WERI-Rb-1 (cell line): ENCODE measurements around the gene CADM2.
"Not testable (repeated sequence)": the region's sequence is repeated elsewhere in the genome, so short reads cannot be mapped to it uniquely, and the experiment has no call there.

Source experiments
- DNase-seq: peaks from one replicate; pipeline ENCODE4 v3.0.0-alpha.2; 2020
- H3K27ac ChIP-seq: fragments of 250-450 bp; sonication (Bioruptor Pico); 2 replicates; pipeline ENCODE4 v1.5.1; 2020; ENCODE audit warnings: mild to moderate bottlenecking, moderate library complexity
- H3K27me3 ChIP-seq: fragments of 250-450 bp; sonication (Bioruptor Pico); 2 replicates; pipeline ENCODE4 v1.5.1; 2021; ENCODE audit warnings: mild to moderate bottlenecking, low read depth, moderate library complexity; ENCODE audit not compliant: insufficient read depth, severe bottlenecking
- H3K36me3 ChIP-seq: fragments of 250-450 bp; sonication (Bioruptor Pico); 2 replicates; pipeline ENCODE4 v1.5.1; 2020; ENCODE audit warnings: mild to moderate bottlenecking, moderate library complexity
- H3K4me3 ChIP-seq: 2 replicates; pipeline ENCODE4 v1.5.1; 2011; ENCODE audit warnings: low read depth, mild to moderate bottlenecking, control low read depth, low read length
- H3K9me3 ChIP-seq: fragments of 250-450 bp; sonication (Bioruptor Pico); 2 replicates; pipeline ENCODE4 v1.5.1; 2021; ENCODE audit warnings: mild to moderate bottlenecking, moderate library complexity; ENCODE audit not compliant: severe bottlenecking
- TF ChIP-seq, protein P1 (sequence below): IDR thresholded peaks from 2 replicates; pipeline ENCODE4 v1.5.1; 2011; ENCODE audit warnings: low read depth, mild to moderate bottlenecking, control low read depth, inconsistent platforms, low read length

CADM2 gene

DNA sequence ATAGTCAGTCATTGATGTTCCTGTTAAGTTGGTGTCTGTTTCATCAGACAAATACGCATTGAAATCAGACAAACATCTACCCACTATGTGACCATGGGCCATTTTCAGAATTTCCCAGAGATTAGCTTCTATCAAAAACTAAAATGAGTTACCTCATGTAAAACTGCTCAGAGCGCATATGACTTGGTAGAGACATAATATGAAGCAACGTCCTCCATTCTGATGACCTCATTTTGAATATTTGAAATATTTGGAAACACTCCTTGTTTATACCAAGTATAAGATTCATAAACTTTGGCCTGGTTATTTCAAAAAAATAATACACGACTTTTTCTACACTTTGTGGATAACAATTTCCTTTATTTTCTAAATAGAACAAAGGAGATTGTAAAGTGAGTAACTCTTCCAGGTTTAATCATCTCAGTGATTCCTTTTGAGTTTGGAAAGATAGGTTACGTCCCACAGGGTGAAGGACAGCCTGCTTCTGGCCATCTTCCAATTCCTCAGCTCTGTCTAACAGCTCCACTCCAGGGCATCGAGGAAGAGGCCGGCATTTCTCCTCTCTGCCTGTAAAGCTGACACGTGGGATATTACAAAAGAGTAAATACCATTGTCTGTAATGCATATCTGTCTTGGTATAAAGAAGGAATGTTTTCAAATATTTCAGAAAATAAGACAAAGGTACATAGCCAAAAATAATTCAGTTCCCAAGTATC, 122.6 kb downstream of the CADM2 start:
- Histone ChIP-seq H3K9me3 (no peaks in the 10 kb centered on the region), H3K27me3 (no peaks in the 10 kb centered on the region), H3K27ac (no peak overlapping the region), H3K36me3 (no peaks in the 10 kb centered on the region), H3K4me3 (no peak overlapping the region)
- no peak for DNase-seq
- TF ChIP-seq, protein P1, sequence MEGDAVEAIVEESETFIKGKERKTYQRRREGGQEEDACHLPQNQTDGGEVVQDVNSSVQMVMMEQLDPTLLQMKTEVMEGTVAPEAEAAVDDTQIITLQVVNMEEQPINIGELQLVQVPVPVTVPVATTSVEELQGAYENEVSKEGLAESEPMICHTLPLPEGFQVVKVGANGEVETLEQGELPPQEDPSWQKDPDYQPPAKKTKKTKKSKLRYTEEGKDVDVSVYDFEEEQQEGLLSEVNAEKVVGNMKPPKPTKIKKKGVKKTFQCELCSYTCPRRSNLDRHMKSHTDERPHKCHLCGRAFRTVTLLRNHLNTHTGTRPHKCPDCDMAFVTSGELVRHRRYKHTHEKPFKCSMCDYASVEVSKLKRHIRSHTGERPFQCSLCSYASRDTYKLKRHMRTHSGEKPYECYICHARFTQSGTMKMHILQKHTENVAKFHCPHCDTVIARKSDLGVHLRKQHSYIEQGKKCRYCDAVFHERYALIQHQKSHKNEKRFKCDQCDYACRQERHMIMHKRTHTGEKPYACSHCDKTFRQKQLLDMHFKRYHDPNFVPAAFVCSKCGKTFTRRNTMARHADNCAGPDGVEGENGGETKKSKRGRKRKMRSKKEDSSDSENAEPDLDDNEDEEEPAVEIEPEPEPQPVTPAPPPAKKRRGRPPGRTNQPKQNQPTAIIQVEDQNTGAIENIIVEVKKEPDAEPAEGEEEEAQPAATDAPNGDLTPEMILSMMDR: no peak

DNA sequence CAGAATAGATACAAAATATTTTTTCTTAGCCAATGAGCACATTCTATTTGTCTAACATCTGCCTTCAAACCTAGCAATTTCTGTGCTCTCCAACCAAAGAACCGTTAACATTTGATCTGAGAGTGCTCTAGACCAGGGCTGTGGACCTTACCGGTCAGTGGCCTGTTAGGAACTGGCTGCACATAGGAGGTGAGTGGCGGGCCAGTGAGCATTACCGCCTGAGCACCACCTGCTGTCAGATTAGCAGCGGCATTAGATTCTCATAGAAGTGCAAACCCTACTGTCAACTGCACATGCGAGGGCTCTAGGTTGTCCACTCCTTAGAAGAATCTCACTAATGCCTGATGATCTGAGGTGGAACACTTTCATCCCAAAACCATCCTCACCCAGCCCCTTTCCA, 131.7 kb downstream of the CADM2 start:
- TF ChIP-seq, protein P1: no peak
- H3K36me3 ChIP-seq: no peaks in the 10 kb centered on the region
- no peak overlapping the region for H3K27ac ChIP-seq
- no peaks in the 10 kb centered on the region for H3K27me3 ChIP-seq
- no peaks in the 10 kb centered on the region for H3K9me3 ChIP-seq
- no peak for DNase-seq
- H3K4me3 ChIP-seq: no peak overlapping the region

DNA sequence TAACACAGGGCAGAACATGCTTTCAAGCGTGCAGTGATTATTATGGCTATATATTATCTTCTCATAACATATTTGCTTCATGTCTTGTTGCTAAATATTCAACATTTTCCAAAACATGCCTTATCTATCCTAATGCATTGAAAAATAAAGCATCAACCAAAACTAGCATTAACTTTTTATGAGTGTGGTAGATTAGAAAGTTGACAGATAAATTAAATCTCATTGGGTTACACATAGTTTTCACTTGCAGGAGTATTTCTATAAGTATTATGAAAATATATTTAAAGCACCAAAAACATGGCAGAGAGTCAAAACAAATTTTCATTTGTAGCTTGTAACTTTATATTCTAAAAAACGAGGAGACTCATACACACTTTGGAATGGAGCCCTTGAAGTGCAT, 141.5 kb downstream of the CADM2 start:
- Histone ChIP-seq H3K4me3 (no peak overlapping the region), H3K36me3 (no peaks in the 10 kb centered on the region), H3K27ac (no peak overlapping the region), H3K27me3 (no peaks in the 10 kb centered on the region), H3K9me3 (no peaks in the 10 kb centered on the region)
- TF ChIP-seq, protein P1: no peak
- DNase-seq: no peak

DNA sequence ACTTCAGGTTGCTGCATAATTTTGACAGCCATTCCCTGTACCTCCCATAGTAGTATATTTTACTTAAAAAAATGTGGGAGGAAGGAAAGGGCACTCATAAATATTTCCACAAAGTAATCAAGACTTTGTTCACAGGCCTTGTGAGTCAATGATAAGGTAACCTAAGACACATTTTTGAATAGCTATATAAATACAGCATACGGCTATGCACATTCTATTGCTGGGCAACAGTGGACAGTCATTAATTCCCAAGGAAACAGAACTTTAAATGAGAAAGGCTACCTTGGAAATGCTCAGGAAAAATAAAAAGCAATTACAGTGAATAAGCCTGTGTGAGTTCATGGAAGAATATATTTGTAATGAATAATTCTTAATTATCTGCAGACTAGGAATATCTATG, 144.0 kb downstream of the CADM2 start:
- H3K36me3 ChIP-seq: no peaks in the 10 kb centered on the region
- no peaks in the 10 kb centered on the region for H3K9me3 ChIP-seq
- no peak for DNase-seq
- TF ChIP-seq, protein P1: no peak
- no peaks in the 10 kb centered on the region for H3K27me3 ChIP-seq
- H3K27ac ChIP-seq: no peak overlapping the region
- H3K4me3 ChIP-seq: no peak overlapping the region

DNA sequence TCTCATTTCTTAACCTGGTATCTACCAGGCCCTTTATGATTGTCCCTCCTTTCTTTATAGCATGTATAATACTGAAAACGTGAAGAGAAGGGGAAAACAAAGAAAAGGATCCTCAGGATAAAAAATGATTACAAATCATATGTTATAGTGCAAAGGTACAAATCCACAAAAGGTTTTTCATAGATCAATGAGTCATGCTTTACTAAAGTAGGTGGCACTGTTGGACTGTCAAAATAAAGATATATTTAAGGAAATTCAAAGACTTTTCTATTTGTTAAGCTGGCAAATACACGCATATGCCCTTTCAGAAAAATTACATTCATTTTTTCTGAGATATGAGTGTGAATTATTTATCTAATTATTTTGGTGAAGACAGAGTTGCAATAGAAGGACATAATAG, 151.6 kb downstream of the CADM2 start:
- no peaks in the 10 kb centered on the region for H3K27me3 ChIP-seq
- no peak for DNase-seq
- no peak overlapping the region for H3K27ac ChIP-seq
- TF ChIP-seq, protein P1: no peak
- H3K4me3 ChIP-seq: no peak overlapping the region
- H3K9me3 ChIP-seq: no peaks in the 10 kb centered on the region
- H3K36me3 ChIP-seq: no peaks in the 10 kb centered on the region

DNA sequence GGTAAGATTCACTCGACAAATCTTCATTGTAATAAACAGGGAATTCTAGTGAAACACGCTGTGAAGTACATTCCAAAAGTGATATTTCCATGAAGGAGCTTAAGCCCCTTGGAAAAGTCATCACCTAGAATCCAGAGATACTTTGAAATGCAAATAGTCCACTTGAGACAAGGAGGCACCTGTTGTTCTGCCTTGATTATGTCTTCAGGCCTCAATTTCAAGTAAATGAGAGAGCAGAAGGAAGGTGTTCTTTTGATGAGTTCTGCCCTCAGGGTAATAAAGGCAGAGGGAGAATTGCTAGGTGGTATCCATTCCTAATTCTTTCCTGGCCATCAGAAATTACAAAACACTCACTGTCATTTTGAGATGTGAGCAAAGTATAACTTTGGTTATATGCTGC, 162.1 kb downstream of the CADM2 start:
- no peak for DNase-seq
- no peaks in the 10 kb centered on the region for H3K9me3 ChIP-seq
- H3K27me3 ChIP-seq: no peaks in the 10 kb centered on the region
- H3K36me3 ChIP-seq: no peaks in the 10 kb centered on the region
- no peak overlapping the region for H3K27ac ChIP-seq
- H3K4me3 ChIP-seq: no peak overlapping the region
- TF ChIP-seq, protein P1: no peak

DNA sequence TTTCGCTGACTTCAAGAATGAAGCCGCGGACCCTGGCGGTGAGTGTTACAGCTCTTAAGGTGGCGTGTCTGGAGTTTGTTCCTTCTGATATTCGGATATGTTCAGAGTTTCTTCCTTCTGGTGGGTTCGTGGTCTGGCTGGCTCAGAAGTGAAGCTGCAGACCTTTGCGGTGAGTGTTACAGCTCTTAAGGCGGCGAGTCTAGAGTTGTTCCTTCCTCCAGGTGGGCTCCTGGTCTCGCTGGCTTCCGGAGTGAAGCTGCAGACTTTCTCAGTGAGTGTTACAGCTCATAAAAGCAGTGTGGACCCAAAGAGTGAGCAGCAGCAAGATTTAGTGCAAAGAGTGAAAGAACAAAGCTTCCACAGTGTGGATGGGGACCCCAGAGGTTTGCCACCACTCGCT, 174.1 kb downstream of the CADM2 start:
- H3K36me3 ChIP-seq, H3K9me3 ChIP-seq, H3K27ac ChIP-seq, H3K27me3 ChIP-seq, DNase-seq, H3K4me3 ChIP-seq: not testable (repeated sequence)

DNA sequence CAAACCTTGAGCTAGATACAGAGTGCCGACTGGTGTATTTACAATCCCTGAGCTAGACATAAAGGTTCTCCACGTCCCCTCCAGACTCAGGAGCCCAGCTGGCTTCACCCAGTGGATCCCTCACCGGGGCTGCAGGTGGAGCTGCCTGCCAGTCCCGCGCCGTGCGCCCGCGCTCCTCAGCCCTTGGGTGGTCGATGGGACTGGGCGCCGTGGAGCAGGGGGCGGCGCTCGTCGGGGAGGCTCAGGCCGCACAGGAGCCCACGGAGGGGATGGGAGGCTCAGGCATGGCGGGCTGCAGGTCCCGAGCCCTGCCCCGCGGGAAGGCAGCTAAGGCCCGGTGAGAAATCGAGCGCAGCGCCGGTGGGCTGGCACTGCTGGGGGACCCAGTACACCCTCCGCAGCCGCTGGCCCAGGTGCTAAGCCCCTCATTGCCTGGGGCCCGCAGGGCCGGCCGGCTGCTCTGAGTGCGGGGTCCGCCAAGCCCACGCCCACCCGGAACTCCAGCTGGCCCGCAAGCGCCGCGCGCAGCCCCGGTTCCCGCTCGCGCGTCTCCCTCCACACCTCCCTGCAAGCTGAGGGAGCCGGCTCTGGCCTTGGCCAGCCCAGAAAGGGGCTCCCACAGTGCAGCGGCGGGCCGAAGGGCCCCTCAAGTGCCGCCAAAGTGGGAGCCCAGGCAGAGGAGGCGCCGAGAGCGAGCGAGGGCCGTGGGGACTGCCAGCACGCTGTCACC, 175.1 kb downstream of the CADM2 start:
- H3K9me3 ChIP-seq, H3K27ac ChIP-seq, H3K36me3 ChIP-seq, H3K4me3 ChIP-seq, H3K27me3 ChIP-seq, DNase-seq: not testable (repeated sequence)
